Ureter (tissue), 1 donor: ENCODE measurements around the gene ASTN2. TPM values are rescaled to one million over a fixed set of nuclear protein-coding genes. Genes with fewer than 3 reads are reported as not detected.

Experiments used
- DNase-seq: peaks from one replicate; pipeline ENCODE4 v3.0.0-alpha.2; 2020; ENCODE audit warnings: low spot score
- total RNA-seq: library from RNA; stranded (reverse); gene quantifications from one replicate; pipeline ENCODE4 v1.2.4, GENCODE V29; 2023
- donor health status: DM: yes; HTN: yes; CAD: no.

The ASTN2 gene
- total RNA-seq, 1 donor from 2014 or later, result 19.6 TPM

DNA sequence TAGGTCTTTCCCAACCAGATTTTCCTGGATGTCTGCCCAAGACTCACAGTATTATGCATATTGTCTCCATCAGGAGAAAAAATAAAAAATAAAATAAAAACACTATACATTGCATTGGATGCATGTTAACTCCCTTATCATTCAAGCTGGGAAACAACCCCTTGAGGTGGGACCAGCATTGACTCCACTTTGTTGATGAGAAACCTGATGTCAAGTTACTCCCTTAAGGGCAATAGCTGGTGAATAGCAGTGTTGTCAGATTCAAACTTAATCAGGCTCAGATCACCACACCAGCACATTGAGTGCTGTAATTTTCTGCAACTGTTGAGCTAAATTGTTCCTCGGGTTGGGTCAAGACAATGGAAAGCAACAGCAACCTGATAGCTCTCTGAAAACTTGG, 991.7 kb downstream of the ASTN2 start:
- no peak for DNase-seq

DNA sequence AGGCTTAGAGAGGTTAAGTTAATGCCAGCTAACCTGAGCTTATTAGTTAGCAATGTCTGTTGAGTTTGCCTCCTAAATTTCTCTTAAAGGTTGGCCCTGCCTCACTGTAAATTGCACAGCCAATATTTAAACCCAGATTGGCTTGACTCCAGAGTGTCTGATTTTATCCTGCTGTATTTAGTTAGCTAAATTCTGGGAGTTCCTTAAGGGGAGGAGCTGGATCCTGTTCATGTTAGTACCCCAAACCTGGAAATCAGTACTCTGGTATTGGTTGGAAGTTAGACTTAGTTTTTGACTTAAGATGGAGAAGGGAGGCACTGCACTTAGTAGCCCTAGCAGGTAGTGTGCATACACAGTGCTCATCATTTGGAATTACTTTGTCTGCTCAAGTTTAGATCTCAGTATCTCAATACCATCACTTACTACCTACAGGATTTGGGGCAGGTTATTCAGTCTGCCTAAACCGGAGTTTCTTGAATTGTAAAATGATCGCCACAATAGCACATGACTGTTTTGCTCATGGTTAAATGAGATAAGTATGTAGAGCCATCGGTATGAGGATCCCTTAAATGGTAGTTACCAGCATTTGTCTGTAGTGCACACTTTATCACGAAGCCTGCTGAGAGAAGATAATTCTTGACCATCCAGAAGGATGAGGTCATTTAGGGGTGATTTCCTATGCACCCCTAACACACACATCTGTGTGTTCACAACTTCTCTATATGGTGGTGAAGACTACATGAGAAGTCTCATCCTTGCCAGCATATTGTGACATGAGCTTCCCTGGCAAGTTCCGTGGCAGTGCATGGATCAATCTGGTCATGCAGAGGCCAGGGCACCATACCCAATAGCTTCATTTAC, 992.5 kb downstream of the ASTN2 start:
- DNase-seq, result no peak

DNA sequence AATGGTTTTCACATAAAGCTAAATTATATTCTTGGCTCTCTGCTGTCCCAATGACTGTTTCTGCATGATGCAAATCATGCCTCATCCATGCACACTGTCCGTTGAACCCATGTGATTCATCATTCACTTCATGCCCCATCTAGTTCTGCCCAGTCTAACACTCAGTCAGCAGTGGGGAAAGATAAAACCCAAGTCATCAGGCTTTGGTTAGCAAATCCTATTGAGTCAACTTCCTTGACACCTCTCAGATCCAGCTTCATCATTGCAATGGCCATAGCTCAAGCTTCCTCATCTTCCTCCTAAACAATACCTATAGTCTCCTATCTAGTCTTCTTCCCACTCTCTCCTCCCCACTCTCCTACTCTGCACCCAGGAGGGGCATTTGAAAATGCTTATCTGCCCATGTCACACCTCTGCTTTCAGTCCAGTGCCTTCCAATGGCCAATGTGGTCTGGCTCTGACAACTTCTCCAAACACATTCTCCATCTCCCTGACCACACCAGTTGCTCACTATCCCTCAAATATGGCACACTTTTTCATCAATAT, 993.8 kb downstream of the ASTN2 start:
- no peak for DNase-seq

DNA sequence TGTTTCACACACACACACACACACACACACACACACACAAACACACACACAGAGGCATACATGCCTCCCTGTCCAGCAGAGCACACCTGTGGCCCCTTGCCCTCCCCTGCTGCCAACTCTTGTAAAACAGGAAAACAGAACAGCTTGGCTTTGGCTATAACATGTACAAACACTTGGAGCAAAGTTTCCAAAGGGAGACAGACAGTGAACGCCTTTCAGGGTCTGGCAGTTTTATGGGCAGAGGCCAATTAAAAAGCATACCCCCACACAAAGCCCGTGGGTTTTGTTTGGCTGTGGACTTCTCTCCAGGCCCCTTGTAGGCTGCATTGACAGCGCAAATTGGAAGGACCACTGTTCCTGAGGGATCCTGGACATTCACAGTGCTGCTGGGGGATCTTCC, 995.7 kb downstream of the ASTN2 start:
- no peak for DNase-seq

DNA sequence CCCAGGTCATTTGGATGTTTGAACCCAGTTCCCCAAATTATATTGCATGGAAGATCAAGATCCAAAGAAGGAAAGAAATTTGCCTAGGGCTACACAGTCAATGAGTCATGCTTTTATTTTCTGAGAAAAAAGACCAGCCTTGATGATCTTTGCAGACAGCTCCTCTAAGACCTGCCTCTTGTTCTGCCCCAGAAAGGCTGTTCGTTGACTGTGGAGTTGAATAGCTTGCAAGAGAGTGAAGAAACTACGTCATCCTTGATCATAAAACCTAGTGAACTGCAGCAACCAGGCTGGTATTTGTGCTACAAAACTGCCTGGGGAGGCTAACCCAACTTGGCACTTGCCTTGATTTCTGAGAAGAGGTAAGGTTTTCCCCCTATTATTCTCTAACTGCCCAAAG, 997.4 kb downstream of the ASTN2 start:
- no peak for DNase-seq

DNA sequence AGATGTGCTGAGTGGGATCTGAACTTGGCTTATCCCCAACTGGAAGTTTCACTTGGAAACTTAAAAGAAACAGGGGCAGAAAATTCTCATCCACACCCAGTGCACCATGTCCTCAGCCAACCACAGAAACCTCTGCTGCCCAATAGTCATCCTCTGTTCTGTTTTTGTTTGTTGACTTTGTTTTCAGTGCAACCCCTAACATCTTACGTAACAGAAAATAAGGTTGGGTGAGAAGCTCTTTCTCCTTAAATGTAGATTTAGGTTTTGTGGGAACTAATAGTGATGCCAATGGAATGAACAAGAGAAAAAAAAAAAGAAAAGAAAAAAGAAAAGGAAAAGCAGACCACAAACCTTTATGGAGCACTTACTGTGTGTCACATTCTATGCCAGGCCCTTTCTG, 998.4 kb downstream of the ASTN2 start:
- DNase-seq, result no peak

DNA sequence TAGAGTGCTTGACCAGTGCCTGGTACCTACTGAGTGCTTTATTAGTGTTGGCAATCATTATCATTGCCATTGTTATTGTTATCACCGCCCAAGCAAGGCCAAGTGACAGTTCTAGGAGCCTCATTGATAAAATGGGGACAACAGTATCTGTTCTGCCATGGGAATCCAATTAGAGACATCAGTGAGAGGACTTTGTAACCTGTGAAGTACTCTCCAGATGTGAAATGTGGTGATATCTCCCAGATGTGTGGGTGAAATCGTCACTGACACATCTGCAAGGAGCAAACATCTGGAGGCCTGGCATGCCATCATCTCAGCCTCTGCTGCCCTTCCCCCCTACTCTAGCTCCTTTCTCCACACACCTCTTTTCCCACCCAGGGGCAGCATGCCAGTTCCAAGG, 1000.5 kb downstream of the ASTN2 start:
- no peak for DNase-seq

DNA sequence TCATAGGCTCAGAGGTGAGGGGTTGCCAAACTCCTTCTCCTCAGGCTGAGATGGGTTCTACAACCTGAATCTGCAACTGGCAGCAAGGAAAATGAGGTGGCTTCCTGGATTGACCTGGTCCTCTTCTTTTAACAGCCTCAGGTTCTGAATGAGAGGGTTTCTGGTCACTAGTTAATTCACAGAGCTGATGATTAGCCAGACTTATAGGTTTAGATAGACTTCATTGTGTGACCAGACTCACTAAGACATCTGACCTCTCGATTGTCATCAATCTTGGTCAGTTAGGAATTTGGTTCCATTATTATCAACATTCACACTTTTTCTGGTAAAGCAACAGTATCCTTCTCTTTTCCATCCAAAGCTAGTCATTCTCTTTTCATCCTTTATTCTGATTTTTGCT, 1003.4 kb downstream of the ASTN2 start:
- no peak for DNase-seq

DNA sequence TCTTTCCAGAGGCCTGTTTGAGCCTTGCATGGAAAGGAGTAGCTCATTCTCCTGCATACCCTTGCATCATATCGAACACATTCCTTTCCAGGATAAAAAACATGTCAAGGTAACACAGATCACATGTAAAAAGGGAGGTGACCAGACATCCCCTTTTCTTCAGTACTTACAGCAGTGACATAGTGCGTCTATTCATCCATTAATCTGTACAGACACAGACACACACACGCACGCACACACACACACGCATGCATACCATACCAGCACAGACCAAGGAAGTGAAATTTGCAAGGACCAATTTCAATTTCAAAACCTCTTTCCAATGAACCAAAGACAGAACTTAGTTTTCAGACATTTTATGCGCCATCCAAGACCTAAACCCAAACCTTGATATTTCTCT, 1005.2 kb downstream of the ASTN2 start:
- no peak for DNase-seq

DNA sequence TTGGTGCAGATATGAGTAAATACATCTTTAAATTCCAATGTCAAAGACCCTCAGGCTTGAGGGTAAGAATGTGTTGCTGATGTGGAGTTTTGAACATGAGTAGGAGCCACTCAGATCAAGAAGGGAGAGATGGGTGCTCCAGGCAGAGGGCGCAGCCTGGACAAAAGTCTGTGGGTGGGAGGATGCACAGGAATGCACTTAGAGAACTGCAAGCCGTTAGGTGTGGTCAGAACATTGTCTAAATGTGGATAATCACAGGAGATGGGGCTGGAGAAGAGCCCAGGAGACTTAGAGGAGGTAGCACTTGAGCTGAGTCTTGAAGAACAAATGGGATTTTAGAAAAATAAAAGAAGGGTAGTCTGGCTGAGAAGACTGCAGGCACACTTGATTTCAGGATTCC, 1005.7 kb downstream of the ASTN2 start:
- DNase-seq, result no peak

DNA sequence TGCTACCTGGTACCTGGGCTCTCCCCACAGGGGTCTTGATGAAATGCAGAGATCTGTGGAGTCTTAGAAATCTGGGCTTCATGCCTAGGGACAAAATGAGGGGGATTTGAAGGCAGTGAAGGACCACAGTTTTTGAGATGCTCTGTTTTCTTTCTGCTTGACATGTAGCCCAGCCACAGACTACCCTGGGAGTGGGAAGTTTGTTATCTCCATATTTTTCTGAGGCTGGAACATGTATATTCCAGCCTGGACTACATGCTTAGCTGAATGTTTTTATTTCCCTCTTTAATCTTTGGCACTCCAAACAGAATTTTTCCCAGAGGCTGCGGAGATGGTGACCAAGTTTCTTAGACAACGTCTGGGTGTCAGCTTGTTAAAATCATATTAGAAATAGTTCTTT, 1008.4 kb downstream of the ASTN2 start:
- DNase-seq, result no peak

DNA sequence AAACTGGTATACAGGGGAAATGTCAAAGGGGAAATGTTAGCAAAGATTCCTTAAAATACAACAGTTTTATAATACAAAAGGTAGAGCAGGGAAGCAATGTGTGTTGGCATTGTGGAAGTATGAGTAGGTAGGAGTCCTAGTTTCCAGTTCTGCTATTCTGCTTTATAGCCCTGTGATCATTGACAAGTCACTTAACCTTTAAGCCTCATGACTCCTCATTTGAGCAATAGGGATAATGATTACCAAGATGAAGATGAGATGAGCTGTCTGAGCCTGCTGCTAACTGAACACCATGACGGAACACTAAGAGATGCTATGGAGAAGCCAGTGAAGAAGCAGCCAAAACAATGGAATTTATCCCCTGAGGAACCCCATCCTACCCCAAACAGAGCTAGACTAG, 1009.5 kb downstream of the ASTN2 start:
- DNase-seq, result no peak

DNA sequence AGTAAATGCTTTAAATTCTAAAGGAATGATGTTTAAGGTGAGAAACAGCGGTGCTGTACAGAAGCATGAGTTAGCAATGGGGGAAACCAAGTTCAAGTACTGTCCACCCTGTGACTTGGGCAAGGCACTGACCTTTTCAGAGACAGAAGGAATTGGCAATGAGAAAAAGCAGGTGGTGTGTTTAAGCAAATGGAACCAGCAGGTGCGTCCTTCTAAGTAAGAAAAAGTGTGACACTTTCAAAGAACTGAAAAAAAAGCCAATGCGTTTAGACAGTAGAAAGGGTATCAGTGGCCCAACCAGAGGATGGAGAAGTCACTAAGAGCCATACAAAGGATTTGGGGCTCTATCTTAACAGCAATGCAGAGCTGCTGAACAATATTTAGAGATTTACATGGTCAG, 1010.6 kb downstream of the ASTN2 start:
- DNase-seq, result no peak

DNA sequence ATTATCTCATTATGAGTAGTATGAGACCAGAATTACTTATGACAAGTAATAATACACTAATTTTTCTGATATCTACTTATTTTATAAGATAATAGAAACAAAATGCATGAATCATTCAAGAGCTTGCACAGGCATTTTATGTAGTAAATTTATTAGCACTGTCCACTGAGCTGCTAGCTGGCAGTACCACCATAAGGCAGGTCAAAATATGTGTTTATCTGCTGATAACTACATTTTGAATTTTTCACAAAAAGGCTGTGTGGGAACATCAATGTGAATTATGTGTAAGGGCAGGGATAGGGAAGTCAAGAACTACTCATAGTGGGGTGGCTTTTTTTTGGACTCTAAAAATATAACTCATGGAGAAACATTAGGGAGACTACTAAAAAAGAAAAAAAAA, 1011.7 kb downstream of the ASTN2 start:
- no peak for DNase-seq

DNA sequence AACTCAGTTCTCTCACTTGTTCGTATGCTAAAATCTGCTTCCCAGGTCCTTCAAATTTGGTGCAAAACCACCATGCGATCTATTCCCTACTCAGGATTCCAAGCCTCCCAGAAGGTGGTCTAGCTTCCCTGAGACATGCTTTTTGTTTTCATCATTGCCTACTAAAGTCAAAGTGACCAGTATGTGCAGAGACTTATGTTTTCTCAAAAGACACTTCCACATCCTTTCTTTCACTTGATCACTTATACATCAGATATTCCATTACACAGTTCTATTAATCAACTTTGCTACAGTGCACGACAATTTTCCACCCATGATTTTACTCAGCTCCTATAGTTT, 1019.2 kb downstream of the ASTN2 start:
- DNase-seq, result no peak

DNA sequence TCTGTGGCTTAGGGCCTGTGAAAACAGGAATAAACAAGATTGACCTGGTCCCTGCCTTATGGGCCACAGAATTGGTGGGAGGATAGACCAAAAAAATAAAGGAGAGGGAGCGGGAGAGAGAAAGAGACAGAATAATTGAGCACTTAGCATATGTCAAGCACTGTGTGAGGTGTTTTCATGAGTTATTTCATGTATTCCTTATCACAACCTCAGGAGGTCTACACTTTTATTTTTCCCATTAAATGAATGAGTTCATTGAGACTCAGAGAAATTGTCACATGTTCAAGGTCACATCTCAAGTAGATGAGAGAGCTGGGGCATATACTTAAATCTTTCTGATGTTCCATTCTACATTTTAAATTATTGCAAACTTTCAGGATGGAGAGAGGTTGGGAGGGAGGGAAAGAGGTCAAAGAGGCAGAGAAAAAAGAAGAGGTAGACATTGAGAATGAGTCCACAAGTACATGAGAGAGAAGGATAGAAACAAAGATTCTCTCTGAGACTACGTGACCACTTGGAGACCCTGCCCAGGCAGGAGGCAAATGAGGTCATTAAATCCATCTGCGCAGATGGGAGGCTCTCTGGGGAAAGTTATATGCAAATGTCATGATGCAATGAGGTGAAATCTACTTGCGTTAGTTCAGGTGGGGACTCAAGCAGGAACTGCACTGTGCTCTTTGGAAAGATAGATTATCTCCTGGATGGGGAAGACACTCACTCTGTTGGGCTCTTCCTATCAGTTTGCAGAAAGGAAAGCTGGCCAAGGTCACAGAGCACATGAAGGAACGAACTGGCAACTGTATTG, 1019.8 kb downstream of the ASTN2 start:
- DNase-seq, result no peak

DNA sequence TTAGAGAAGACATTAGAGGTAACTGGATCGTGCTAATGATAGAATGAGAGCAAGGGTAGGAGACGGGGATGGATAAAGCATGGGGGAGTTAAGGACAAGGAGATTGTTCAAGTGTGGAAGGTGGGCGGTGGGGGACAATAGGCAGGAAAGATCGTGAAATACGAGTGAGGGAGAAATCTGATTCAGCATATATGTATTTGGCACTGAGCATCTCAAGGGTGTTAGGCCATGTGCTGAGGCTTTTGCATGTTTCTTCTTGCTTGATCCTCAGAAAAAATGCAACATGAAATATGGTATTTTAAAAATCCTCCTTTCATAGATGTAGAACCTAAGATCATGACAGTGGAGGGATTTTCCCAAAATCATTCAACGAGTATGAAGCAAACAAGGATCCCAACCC, 1020.8 kb downstream of the ASTN2 start:
- DNase-seq, result no peak

DNA sequence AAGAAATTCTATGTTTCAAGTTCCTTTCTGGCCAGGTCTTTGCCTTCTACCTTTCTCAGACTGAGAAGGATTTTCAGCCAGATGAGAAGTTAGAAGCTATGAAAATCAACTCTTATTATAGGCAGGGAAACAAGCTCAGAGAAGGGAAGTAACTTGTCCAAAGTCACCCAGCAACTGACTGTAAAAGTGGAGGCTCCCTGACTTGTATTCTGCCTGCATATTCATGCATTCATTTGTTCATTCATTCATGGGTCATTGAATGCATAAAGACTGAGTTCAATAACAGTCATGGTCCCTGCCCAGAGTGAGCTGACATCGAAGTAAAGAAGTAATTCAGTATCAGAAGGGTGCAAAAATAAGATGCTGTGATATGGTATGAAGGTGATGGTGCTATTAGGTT, 1021.7 kb downstream of the ASTN2 start:
- no peak for DNase-seq

DNA sequence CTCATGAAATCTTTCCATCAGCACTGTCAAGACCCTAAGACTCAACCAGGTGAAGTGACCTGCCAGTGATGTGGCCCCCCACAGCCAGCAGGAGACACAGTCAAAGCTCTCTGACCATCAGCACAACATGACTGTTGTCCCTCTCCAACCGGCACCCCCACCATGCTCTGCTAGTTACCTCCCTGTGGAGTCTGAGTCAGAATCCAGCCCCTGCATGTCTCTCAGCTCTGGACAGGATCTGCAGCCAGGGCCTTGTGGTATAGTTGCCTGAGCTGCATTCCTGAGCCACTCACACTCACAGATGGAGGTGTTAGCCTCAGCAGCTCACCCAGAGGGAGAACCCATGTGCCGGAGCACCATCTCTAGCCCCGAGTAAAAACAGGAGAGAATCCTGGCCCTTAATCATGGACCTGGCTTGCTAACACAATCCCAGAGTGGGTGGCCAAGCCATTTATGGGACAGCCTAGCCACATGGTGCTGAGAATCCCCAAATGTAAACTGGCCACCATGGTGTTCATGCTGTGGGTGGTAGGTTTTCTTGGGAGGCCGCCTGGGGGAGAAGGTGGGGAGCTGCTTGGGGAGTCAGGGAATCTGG, 1023.5 kb downstream of the ASTN2 start:
- no peak for DNase-seq

DNA sequence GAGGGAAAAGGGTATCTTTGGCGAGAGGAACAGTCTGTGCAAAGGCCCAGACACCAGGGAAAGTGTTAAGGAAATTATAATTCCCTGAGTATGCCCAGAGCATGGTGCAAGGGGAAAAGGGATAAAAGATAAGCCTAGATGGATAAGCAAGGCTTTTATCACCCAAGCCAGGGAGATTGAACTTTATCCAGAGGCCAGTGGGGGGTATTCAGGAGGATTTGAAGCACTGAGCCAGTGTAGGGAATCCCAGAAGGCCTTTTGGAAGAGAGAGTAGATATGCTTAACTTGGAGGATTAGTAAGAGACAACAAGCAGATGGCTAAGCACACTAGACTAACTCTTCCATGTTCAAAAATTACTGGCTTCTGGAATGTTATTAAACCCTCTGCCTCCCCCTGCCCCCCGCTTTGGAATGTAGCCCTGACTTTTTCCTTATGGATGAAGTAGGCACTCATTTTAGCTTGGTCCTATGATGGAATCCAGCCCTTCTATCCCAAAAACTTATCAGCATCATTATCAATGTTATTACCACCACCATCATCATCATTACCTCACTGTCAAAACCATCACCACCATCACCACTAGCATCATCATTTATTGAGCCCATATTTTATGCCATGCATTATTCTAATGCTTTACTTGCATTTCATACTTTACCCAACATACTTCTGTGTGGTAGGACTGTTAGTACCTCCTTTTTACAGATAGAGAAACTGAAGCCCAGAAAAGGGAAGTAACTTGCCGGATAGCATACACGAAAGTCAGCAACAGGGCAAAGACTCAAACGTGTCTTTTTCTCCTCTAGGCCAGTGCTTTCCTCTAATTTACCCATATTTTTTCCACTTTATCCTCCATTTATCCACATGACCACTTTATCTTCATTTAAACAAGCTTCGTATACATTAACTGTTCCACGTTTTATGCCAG, 1024.3 kb downstream of the ASTN2 start:
- DNase-seq, result no peak

DNA sequence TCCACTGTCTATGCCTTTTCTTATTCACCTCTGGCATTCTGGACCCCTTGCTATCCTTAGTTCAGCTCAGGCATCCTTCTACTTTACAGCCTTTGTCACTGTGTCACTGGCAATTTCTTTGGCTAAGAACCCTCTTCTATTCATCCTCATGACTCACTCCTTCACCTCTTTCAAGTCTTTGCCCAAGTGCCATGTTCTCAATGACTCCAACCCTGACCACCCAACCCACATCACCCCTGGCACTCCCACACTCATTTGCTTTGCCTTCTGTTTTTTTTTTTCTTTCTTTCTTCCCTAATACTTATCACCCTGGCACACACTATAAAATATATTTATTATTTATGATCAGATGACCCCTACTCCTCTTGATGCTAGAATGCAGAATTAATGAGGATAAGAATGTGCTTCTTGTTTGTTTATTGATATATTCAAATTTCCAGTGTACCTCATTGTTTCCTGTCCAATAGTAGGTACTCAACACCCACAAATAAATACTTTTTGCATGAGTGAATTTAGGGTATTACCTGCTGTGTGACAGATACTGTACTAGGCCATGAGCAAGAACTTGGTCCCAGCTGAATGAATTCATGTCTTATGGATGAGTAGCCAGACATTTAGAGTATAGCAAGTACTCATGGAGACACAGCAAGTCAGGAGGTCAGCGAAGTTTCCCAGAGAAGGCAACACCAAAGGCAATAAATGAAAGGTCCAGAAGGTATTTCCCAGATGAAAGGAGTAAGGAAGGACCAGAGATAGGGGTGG, 1025.1 kb downstream of the ASTN2 start:
- no peak for DNase-seq
